Astrocyte (in vitro differentiated cells and primary cell): ENCODE data around the gene ATRNL1. TPM values are rescaled to one million over a fixed set of nuclear protein-coding genes. Genes with fewer than 3 reads are reported as not detected.

Experiments
- DNase-seq: peaks from one replicate; pipeline ENCODE4 v3.0.0-alpha.2; 2010; ENCODE audit warnings: low read depth
- FAIRE-seq: peaks from 2 replicates; lab custom pipeline; 2011; peaks lifted over from hg19 to GRCh38; lab: Jason Lieb, UNC
- H2AFZ ChIP-seq: 2 replicates; pipeline ENCODE4 v1.6.0; 2012; ENCODE audit warnings: low read depth, low read length, inconsistent platforms
- H3K27ac ChIP-seq: 2 replicates; pipeline ENCODE4 v1.5.1; 2011; ENCODE audit warnings: low read depth, low read length, inconsistent platforms
- H3K27me3 ChIP-seq: 2 replicates; pipeline ENCODE4 v1.6.0; 2011; ENCODE audit warnings: low read length, inconsistent platforms; ENCODE audit not compliant: insufficient read depth
- H3K36me3 ChIP-seq: 2 replicates; pipeline ENCODE4 v1.5.1; 2011; ENCODE audit warnings: low read length, inconsistent platforms; ENCODE audit not compliant: insufficient read depth
- H3K4me1 ChIP-seq: 2 replicates; pipeline ENCODE4 v1.5.1; 2011; ENCODE audit warnings: low read length, inconsistent platforms; ENCODE audit not compliant: insufficient read depth
- H3K4me2 ChIP-seq: 2 replicates; pipeline ENCODE4 v1.6.0; 2012; ENCODE audit warnings: low read length, inconsistent platforms
- H3K4me3 ChIP-seq: 2 replicates; pipeline ENCODE4 v1.5.1; 2011; ENCODE audit warnings: low read depth, mild to moderate bottlenecking, low read length, inconsistent platforms; ENCODE audit not compliant: insufficient read depth
- H3K79me2 ChIP-seq: 2 replicates; pipeline ENCODE4 v1.6.0; 2012; ENCODE audit warnings: mild to moderate bottlenecking, low read length, inconsistent platforms; ENCODE audit not compliant: insufficient read depth
- H3K9ac ChIP-seq: 2 replicates; pipeline ENCODE4 v1.6.0; 2012; ENCODE audit warnings: mild to moderate bottlenecking, low read length, inconsistent platforms
- H3K9me3 ChIP-seq: 2 replicates; pipeline ENCODE4 v1.5.1; 2012; ENCODE audit warnings: low read depth, mild to moderate bottlenecking, low read length, inconsistent platforms; ENCODE audit not compliant: insufficient read depth
- H4K20me1 ChIP-seq: 2 replicates; pipeline ENCODE4 v1.6.0; 2012; ENCODE audit warnings: low read length, inconsistent platforms; ENCODE audit not compliant: insufficient read depth
- H3K27ac Mint-ChIP-seq: one replicate; pipeline ENCODE4 v1.8.0; 2021; ENCODE audit warnings: mild to moderate bottlenecking, mixed read lengths; ENCODE audit not compliant: unreplicated experiment
- H3K27me3 Mint-ChIP-seq: one replicate; pipeline ENCODE4 v1.8.0; 2021; ENCODE audit warnings: low read depth, mixed read lengths; ENCODE audit not compliant: unreplicated experiment
- H3K36me3 Mint-ChIP-seq: one replicate; pipeline ENCODE4 v1.8.0; 2021; ENCODE audit warnings: low read depth, mixed read lengths; ENCODE audit not compliant: unreplicated experiment
- H3K4me1 Mint-ChIP-seq: one replicate; pipeline ENCODE4 v1.8.0; 2021; ENCODE audit warnings: low read depth, mixed read lengths; ENCODE audit not compliant: unreplicated experiment
- H3K4me3 Mint-ChIP-seq: one replicate; pipeline ENCODE4 v1.8.0; 2021; ENCODE audit warnings: mild to moderate bottlenecking, moderate library complexity, mixed read lengths; ENCODE audit not compliant: unreplicated experiment
- H3K9me3 Mint-ChIP-seq: one replicate; pipeline ENCODE4 v1.8.0; 2021; ENCODE audit warnings: mild to moderate bottlenecking, mixed read lengths; ENCODE audit not compliant: unreplicated experiment
- EZH2 ChIP-seq: IDR thresholded peaks from 2 replicates; pipeline ENCODE4 v1.6.1; 2012; ENCODE audit warnings: mild to moderate bottlenecking, low read length, inconsistent platforms; ENCODE audit not compliant: insufficient read depth
- total RNA-seq: library from RNA; stranded (reverse); gene quantifications from 2 replicates; pipeline ENCODE4 v1.2.1, GENCODE V29; 2021
- TF ChIP-seq, protein P1 (sequence below): IDR thresholded peaks from 2 replicates; pipeline ENCODE4 v1.5.1; 2011; ENCODE audit warnings: low read depth, mild to moderate bottlenecking, inconsistent platforms, low read length, moderate library complexity; ENCODE audit not compliant: insufficient read depth

Gene ATRNL1
- total RNA-seq, 1 donor from 2014 or later: 17.5 TPM

DNA sequence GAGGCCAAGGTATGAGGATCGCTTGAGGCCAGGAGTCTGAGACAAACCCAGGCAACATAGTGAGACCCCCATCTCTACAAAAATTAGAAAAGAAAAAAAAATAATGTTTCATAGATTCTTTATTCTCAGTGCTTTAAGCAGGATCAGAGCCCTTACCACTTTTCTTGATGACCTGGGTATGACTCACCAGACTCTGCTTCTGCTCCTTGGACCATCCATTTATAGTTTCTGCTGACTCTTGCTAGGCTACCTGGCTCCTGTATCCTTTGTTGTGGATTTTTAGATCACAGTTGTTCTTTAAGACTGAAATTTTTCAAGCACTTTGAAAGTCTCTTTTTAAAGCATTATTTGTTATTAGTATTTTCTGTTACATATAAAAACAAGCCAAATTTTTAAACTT is 768.7 kb downstream of the ATRNL1 start:
- Histone ChIP-seq H3K4me3 (no peak overlapping the region), H2AFZ (no peak overlapping the region), H3K9me3 (no peaks in the 10 kb centered on the region), H3K4me1 (no peaks in the 10 kb centered on the region), H3K4me2 (no peak overlapping the region), H3K79me2 (no peaks in the 10 kb centered on the region), H3K9ac (no peak overlapping the region), H4K20me1 (no peaks in the 10 kb centered on the region), H3K36me3 (no peaks in the 10 kb centered on the region), H3K27ac (no peak overlapping the region), H3K27me3 (no peaks in the 10 kb centered on the region)
- Mint-ChIP-seq H3K27ac (no peak overlapping the region), H3K27me3 (no peaks in the 10 kb centered on the region), H3K4me1 (peaks cover 5% of the 10 kb centered on the region), H3K36me3 (no peaks in the 10 kb centered on the region), H3K9me3 (peaks cover 2% of the 10 kb centered on the region), H3K4me3 (no peak overlapping the region)
- FAIRE-seq (no peak), DNase-seq (peak; percentile 52)
- TF ChIP-seq EZH2: no peak
- TF ChIP-seq, protein P1, sequence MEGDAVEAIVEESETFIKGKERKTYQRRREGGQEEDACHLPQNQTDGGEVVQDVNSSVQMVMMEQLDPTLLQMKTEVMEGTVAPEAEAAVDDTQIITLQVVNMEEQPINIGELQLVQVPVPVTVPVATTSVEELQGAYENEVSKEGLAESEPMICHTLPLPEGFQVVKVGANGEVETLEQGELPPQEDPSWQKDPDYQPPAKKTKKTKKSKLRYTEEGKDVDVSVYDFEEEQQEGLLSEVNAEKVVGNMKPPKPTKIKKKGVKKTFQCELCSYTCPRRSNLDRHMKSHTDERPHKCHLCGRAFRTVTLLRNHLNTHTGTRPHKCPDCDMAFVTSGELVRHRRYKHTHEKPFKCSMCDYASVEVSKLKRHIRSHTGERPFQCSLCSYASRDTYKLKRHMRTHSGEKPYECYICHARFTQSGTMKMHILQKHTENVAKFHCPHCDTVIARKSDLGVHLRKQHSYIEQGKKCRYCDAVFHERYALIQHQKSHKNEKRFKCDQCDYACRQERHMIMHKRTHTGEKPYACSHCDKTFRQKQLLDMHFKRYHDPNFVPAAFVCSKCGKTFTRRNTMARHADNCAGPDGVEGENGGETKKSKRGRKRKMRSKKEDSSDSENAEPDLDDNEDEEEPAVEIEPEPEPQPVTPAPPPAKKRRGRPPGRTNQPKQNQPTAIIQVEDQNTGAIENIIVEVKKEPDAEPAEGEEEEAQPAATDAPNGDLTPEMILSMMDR: no peak

DNA sequence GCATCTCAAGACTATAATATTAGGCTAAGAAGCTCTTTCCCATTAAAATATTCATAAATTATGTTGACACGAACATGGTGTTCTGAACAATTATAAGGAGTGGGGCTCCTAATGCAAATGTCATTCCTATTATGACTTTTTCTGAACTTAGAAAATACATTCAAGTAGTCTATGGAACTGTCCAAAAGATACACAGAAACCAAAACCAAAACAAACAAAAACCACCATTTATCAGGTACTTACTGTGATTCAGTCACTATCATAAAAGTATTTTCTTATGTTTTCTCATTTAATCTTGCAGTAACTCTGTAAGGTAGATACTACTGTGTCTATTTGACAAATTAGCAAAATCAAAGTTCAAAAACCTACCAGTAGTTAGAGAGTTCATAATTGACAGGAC is 773.0 kb downstream of the ATRNL1 start:
- no peak overlapping the region for H3K27ac ChIP-seq
- no peaks in the 10 kb centered on the region for H3K27me3 Mint-ChIP-seq
- H3K36me3 ChIP-seq: no peaks in the 10 kb centered on the region
- peak; percentile 17 for FAIRE-seq
- H2AFZ ChIP-seq: no peak overlapping the region
- H3K4me1 Mint-ChIP-seq: peaks cover 5% of the 10 kb centered on the region
- no peaks in the 10 kb centered on the region for H3K9me3 Mint-ChIP-seq
- no peak overlapping the region for H3K27ac Mint-ChIP-seq
- H3K4me3 ChIP-seq: no peak overlapping the region
- no peaks in the 10 kb centered on the region for H3K9me3 ChIP-seq
- H3K4me2 ChIP-seq: no peak overlapping the region
- no peaks in the 10 kb centered on the region for H3K27me3 ChIP-seq
- no peak overlapping the region for H3K4me3 Mint-ChIP-seq
- H3K4me1 ChIP-seq: no peaks in the 10 kb centered on the region
- H4K20me1 ChIP-seq: no peaks in the 10 kb centered on the region
- TF ChIP-seq, protein P1: no peak
- no peak for TF ChIP-seq EZH2
- no peaks in the 10 kb centered on the region for H3K36me3 Mint-ChIP-seq
- no peak overlapping the region for H3K9ac ChIP-seq
- DNase-seq: no peak
- H3K79me2 ChIP-seq: no peaks in the 10 kb centered on the region

DNA sequence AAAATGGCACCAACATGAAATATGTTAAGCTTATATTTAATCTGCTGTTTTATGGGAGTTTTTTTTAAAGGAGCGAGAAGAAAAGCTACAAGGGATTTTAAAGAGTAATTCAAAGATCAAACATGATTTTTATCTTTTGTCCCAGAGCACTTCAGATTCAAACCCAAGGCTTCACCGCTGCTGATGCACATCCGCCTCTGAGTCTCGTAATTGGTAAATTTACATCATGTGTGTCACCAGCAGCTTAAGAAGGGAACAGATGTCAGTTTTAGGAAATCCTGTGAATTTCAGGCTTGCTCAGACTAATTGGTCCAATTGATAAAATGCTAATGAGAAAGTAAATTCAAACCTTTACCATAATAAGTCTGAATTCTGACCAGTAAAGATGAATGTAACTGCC is 773.5 kb downstream of the ATRNL1 start:
- Histone ChIP-seq H3K27me3 (no peaks in the 10 kb centered on the region), H3K9ac (no peak overlapping the region), H3K4me3 (no peak overlapping the region), H3K9me3 (no peaks in the 10 kb centered on the region), H3K36me3 (no peaks in the 10 kb centered on the region), H2AFZ (no peak overlapping the region), H3K4me1 (no peaks in the 10 kb centered on the region), H3K27ac (no peak overlapping the region), H4K20me1 (no peaks in the 10 kb centered on the region), H3K4me2 (no peak overlapping the region), H3K79me2 (no peaks in the 10 kb centered on the region)
- no peak overlapping the region for H3K4me3 Mint-ChIP-seq
- FAIRE-seq (no peak), DNase-seq (no peak)
- H3K36me3 Mint-ChIP-seq: no peaks in the 10 kb centered on the region
- no peaks in the 10 kb centered on the region for H3K9me3 Mint-ChIP-seq
- H3K4me1 Mint-ChIP-seq: peaks cover 3% of the 10 kb centered on the region
- H3K27me3 Mint-ChIP-seq: no peaks in the 10 kb centered on the region
- no peak overlapping the region for H3K27ac Mint-ChIP-seq
- TF ChIP-seq EZH2: no peak
- TF ChIP-seq, protein P1: no peak
